GM06990 (cell line): Measurements from ENCODE around the gene POPDC2.

Experiments used
- DNase-seq: peaks from one replicate; pipeline ENCODE4 v3.0.0-alpha.2; 2011; ENCODE audit not compliant: insufficient read length; ENCODE audit errors: extremely low read depth
- H3K27me3 ChIP-seq: replicated peaks from 2 replicates; pipeline ENCODE4 v1.6.0; 2011; ENCODE audit warnings: low read length; ENCODE audit not compliant: control insufficient read depth, insufficient read depth
- H3K36me3 ChIP-seq: 2 replicates; pipeline ENCODE4 v1.5.1; 2011; ENCODE audit warnings: low read length; ENCODE audit not compliant: control insufficient read depth, insufficient read depth
- H3K4me3 ChIP-seq: replicated peaks from 2 replicates; pipeline ENCODE4 v1.5.1; 2011; ENCODE audit warnings: low read depth, mild to moderate bottlenecking, control low read depth, low read length
- TF ChIP-seq, protein P1 (sequence below): IDR thresholded peaks from 2 replicates; pipeline ENCODE4 v1.5.1; 2011; ENCODE audit warnings: low read length, control low read depth, mild to moderate bottlenecking, inconsistent platforms; ENCODE audit not compliant: insufficient read depth, poor library complexity, severe bottlenecking

Gene POPDC2

GRCh38 chr3:119642746-119643473, 17.5 kb downstream of the POPDC2 start:
- TF ChIP-seq, protein P1, sequence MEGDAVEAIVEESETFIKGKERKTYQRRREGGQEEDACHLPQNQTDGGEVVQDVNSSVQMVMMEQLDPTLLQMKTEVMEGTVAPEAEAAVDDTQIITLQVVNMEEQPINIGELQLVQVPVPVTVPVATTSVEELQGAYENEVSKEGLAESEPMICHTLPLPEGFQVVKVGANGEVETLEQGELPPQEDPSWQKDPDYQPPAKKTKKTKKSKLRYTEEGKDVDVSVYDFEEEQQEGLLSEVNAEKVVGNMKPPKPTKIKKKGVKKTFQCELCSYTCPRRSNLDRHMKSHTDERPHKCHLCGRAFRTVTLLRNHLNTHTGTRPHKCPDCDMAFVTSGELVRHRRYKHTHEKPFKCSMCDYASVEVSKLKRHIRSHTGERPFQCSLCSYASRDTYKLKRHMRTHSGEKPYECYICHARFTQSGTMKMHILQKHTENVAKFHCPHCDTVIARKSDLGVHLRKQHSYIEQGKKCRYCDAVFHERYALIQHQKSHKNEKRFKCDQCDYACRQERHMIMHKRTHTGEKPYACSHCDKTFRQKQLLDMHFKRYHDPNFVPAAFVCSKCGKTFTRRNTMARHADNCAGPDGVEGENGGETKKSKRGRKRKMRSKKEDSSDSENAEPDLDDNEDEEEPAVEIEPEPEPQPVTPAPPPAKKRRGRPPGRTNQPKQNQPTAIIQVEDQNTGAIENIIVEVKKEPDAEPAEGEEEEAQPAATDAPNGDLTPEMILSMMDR, result no peak
- Histone ChIP-seq H3K36me3 (peaks cover 3% of the 10 kb centered on the region), H3K4me3 (no peak overlapping the region), H3K27me3 (no peaks in the 10 kb centered on the region)
- no peak for DNase-seq

DNA sequence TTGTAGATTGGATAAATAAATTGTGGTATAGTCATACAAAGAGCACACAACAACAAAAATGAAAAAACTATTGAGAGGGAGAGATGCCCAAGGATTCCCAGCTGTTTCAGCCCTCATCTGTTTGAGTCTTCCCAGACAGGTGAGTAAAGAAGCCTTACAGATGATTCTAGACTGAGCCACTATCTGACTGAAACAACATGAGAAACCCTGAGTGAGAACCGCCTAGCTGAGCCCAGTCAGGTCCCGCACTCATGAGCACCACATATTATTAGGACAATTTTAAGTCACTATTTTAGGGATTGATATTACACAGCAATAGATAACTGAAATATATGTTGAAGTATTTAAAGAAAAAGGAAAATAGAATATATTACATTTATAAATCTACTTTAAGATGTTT, 19.0 kb downstream of the POPDC2 start:
- H3K36me3 ChIP-seq, result peaks cover 3% of the 10 kb centered on the region
- DNase-seq, result no peak
- no peak overlapping the region for H3K4me3 ChIP-seq
- TF ChIP-seq, protein P1, result no peak
- H3K27me3 ChIP-seq, result no peaks in the 10 kb centered on the region

GRCh38 chr3:119639494-119640350, 20.7 kb downstream of the POPDC2 start:
- peaks cover 3% of the 10 kb centered on the region for H3K36me3 ChIP-seq
- DNase-seq, result peak; percentile 59
- H3K4me3 ChIP-seq, result no peak overlapping the region
- TF ChIP-seq, protein P1, result no peak
- no peaks in the 10 kb centered on the region for H3K27me3 ChIP-seq

DNA sequence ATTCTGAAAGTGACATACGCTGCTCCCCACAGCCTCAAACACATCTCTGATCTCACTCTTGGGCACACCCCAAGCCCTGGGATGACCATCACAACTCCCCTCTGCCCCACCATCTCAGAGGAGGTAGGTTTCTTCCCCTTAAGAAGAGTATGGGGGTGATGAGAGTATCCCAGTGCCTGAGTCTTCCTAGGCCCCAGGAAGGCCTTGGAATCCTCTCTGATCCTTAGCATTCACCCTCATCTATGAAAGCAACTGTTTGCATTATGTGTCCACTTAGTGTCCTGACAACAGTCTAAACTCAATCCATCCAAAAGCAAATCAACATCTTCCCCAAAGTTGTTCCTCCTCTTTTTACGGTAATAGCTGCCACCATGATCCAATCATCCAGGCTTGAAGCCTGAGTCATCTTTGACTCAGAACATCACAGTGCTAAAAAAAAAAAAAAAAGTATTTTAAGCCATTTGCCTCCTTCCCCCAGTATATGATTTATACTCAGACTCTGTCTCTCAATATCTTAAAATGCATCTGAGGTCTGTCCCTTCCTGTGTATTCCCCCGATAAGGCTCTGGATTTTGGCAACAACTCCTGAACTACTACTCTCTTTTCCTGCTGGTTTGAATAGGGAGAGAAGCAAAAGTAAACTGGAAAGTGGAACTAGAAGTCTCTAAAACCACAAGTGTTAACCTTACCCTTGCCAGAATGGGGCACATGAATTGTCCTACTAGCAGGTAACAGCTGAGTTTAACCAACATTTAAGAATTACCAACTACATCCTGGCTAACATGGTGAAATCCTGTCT, 22.5 kb downstream of the POPDC2 start:
- TF ChIP-seq, protein P1, result no peak
- peak; percentile 76 for DNase-seq
- peaks cover 3% of the 10 kb centered on the region for H3K36me3 ChIP-seq

GRCh38 chr3:119636891-119637611, 23.3 kb downstream of the POPDC2 start:
- TF ChIP-seq, protein P1, result no peak

More for the DNA sequence above, 22.5 kb downstream of the POPDC2 start:
- no peaks in the 10 kb centered on the region for H3K27me3 ChIP-seq
- peak overlapping the region; percentile 24 for H3K4me3 ChIP-seq

More at GRCh38 chr3:119636891-119637611, 23.3 kb downstream of the POPDC2 start:
- DNase-seq, result no peak
- no peaks in the 10 kb centered on the region for H3K27me3 ChIP-seq
- peaks cover 1% of the 10 kb centered on the region for H3K36me3 ChIP-seq
- H3K4me3 ChIP-seq, result no peak overlapping the region
